ENCODE data around the gene TMIGD2.
A peak's percentile ranks its signal among the peaks of the same experiment; 100 is the strongest.
"Not testable (repeated sequence)": the region's sequence is repeated elsewhere in the genome, so short reads cannot be mapped to it uniquely, and the experiment has no call there.

The TMIGD2 gene

GRCh38 chr19:4337906-4338440 lies 35.8 kb upstream of the TMIGD2 start:
- no peak for DNase-seq (ENCODE audit: extremely low spot score)
- CTCF ChIA-PET: no interaction called here
- POLR2A ChIA-PET: interaction anchor here (0.8 to 1.0 kb wide), 2 partner anchors 18 to 32 kb away, joined by 3 read pairs; no protein-coding TSS in a partner anchor
- TF ChIP-seq BHLHE40 (IDR thresholded peaks at IDR 0.05; ENCODE audit: borderline replicate concordance) (no peak), FOXA1 (IDR thresholded peaks at IDR 0.05) (no peak), FOXK2 (IDR thresholded peaks at IDR 0.05) (no peak), ZNF384 (IDR thresholded peaks at IDR 0.05) (no peak), SUZ12 (IDR thresholded peaks at IDR 0.05) (no peak), FOXM1 (IDR thresholded peaks at IDR 0.05; ENCODE audit: borderline replicate concordance) (no peak), NFRKB (IDR thresholded peaks at IDR 0.05) (no peak), CTBP1 (IDR thresholded peaks at IDR 0.05; ENCODE audit: borderline replicate concordance) (no peak), ARNT (IDR thresholded peaks at IDR 0.05) (no peak), L3MBTL2 (conservative IDR thresholded peaks at IDR 0.05) (no peak), ELF4 (IDR thresholded peaks at IDR 0.05) (no peak), LEF1 (IDR thresholded peaks at IDR 0.05; ENCODE audit: borderline replicate concordance) (no peak), PKNOX1 (IDR thresholded peaks at IDR 0.05) (no peak), SP1 (IDR thresholded peaks at IDR 0.05) (no peak), HDGF (IDR thresholded peaks at IDR 0.05; ENCODE audit: borderline replicate concordance) (no peak), TARDBP (IDR thresholded peaks at IDR 0.05) (no peak)

- TF ChIP-seq CTBP1 (IDR thresholded peaks at IDR 0.05; ENCODE audit: borderline replicate concordance): no peak; the same call in 1 of the 2 replicates
- TF ChIP-seq FOXM1 (IDR thresholded peaks at IDR 0.05; ENCODE audit: borderline replicate concordance): no peak
- TF ChIP-seq LEF1 (IDR thresholded peaks at IDR 0.05; ENCODE audit: borderline replicate concordance): no peak
- TF ChIP-seq ZNF384 (IDR thresholded peaks at IDR 0.05): no peak
- no peak for TF ChIP-seq HDGF (IDR thresholded peaks at IDR 0.05; ENCODE audit: borderline replicate concordance)
- TF ChIP-seq L3MBTL2 (conservative IDR thresholded peaks at IDR 0.05): no peak
- TF ChIP-seq PKNOX1 (IDR thresholded peaks at IDR 0.05): no peak
- no peak for TF ChIP-seq SUZ12 (IDR thresholded peaks at IDR 0.05)
- no peak for TF ChIP-seq TARDBP (IDR thresholded peaks at IDR 0.05)
- TF ChIP-seq NFRKB (IDR thresholded peaks at IDR 0.05): no peak
- TF ChIP-seq FOXA1 (IDR thresholded peaks at IDR 0.05): no peak
- no peak for TF ChIP-seq BHLHE40 (IDR thresholded peaks at IDR 0.05; ENCODE audit: borderline replicate concordance)
- no peak for TF ChIP-seq ARNT (IDR thresholded peaks at IDR 0.05)
- DNase-seq (ENCODE audit: extremely low spot score): no peak
- ChIA-PET POLR2A (no interaction called here), CTCF (no interaction called here)
Observed at GRCh38 chr19:4334929-4335570, 32.9 kb upstream of the TMIGD2 start.

- ChIA-PET CTCF (interaction anchor here (0.7 kb wide), 1 partner anchor 52 kb away, joined by 3 read pairs; no protein-coding TSS in a partner anchor), POLR2A (interaction anchor here (2.8 kb wide), 1 partner anchor 13 kb away, joined by 12 read pairs; the partner anchor contains the start of gene MPND)
- DNase-seq (ENCODE audit: extremely low spot score): no peak
- no peak for TF ChIP-seq PKNOX1 (IDR thresholded peaks at IDR 0.05)
- TF ChIP-seq ARNT (IDR thresholded peaks at IDR 0.05): no peak
- no peak for TF ChIP-seq TARDBP (IDR thresholded peaks at IDR 0.05)
- no peak for TF ChIP-seq FOXM1 (IDR thresholded peaks at IDR 0.05; ENCODE audit: borderline replicate concordance)
- no peak for TF ChIP-seq LEF1 (IDR thresholded peaks at IDR 0.05; ENCODE audit: borderline replicate concordance)
Observed at GRCh38 chr19:4329858-4330257, 27.7 kb upstream of the TMIGD2 start.

- CTCF ChIA-PET: not testable (repeated sequence)
- POLR2A ChIA-PET: interaction anchor here (2.8 kb wide), 1 partner anchor 14 kb away, joined by 12 read pairs; the partner anchor contains the start of gene MPND
- peak; percentile 65 for DNase-seq (ENCODE audit: extremely low spot score)
Observed at GRCh38 chr19:4328991-4329681, 26.9 kb upstream of the TMIGD2 start.

GRCh38 chr19:4328243-4328990 lies 26.2 kb upstream of the TMIGD2 start:
- CTCF ChIA-PET: interaction anchor here (1.0 to 1.1 kb wide), 2 partner anchors 24 to 61 kb away, joined by 3 read pairs; no protein-coding TSS in a partner anchor
- DNase-seq (ENCODE audit: extremely low spot score): peak; percentile 92
- TF ChIP-seq TARDBP (IDR thresholded peaks at IDR 0.05): 0 out of 2 replicates have a peak, but pooled peaks have one; percentile 39
- TF ChIP-seq PKNOX1 (IDR thresholded peaks at IDR 0.05): peak; percentile 55
- no peak for TF ChIP-seq SUZ12 (IDR thresholded peaks at IDR 0.05)
- peak; percentile 93 for TF ChIP-seq L3MBTL2 (conservative IDR thresholded peaks at IDR 0.05)
- TF ChIP-seq SP1 (IDR thresholded peaks at IDR 0.05): peak; percentile 100
- POLR2A ChIA-PET: interaction anchor here (0.7 to 1.0 kb wide), 2 partner anchors 9 to 14 kb away, joined by 3 to 6 read pairs; partner anchors contain the start of gene MPND
